K562 (cell line): ENCODE measurements around the gene NQO2. TPM values are rescaled to one million over a fixed set of nuclear protein-coding genes. Genes with fewer than 3 reads are reported as not detected.

Source experiments
- CEBPB ChIP-seq: fragments of 450-650 bp; IDR thresholded peaks from 2 replicates; pipeline ENCODE4 v1.6.1; 2016; ENCODE audit warnings: missing genetic modification characterization, missing compliant biosample characterization
- CREB5 ChIP-seq: fragments of 250-450 bp; sonication (Bioruptor Pico); IDR thresholded peaks from 2 replicates; pipeline ENCODE4 v1.5.0; 2020; ENCODE audit warnings: mild to moderate bottlenecking
- EGR1 ChIP-seq: fragments of 450-650 bp; conservative IDR thresholded peaks from 2 replicates; pipeline ENCODE4 v1.6.1; 2017; ENCODE audit warnings: mild to moderate bottlenecking
- FOXK2 ChIP-seq, 2 experiments: fragments of 450-650 bp; IDR thresholded peaks in 1 of 2; conservative IDR thresholded peaks in 1 of 2; 2 replicates each; pipeline ENCODE4 v1.6.1; 2016; ENCODE audit warnings: low read depth in 2 of 2, mild to moderate bottlenecking in 1 of 2
- ILK ChIP-seq: fragments of 450-650 bp; IDR thresholded peaks from 2 replicates; pipeline ENCODE4 v1.6.1; 2016; ENCODE audit warnings: missing genetic modification characterization, low read depth, mild to moderate bottlenecking, missing compliant biosample characterization, moderate library complexity, borderline replicate concordance
- MCM3 ChIP-seq: fragments of 450-650 bp; IDR thresholded peaks from 2 replicates; pipeline ENCODE4 v1.6.1; 2016
- PURB ChIP-seq: sonication (generic); formaldehyde crosslinking; IDR thresholded peaks from 2 replicates; pipeline ENCODE4 v1.9.0; 2021; ENCODE audit warnings: low read depth, mild to moderate bottlenecking, missing genetic modification reagents
- RBM39 ChIP-seq: fragments of 200-400 bp; formaldehyde crosslinking; optimal IDR thresholded peaks from 2 replicates; pipeline ENCODE3; 2018; ENCODE audit warnings: low read depth, low read length
- RUNX1 ChIP-seq: sonication (generic); IDR thresholded peaks from 2 replicates; pipeline ENCODE4 v1.6.1; 2016; ENCODE audit warnings: antibody characterized with exemption, low read depth
- SETDB1 ChIP-seq: IDR thresholded peaks from one replicate; pipeline ENCODE4 v1.6.1; 2012; ENCODE audit warnings: low read length, control low read depth, inconsistent platforms
- SNAPC5 ChIP-seq: fragments of 250-450 bp; sonication (Bioruptor Pico); IDR thresholded peaks from 2 replicates; pipeline ENCODE4 v1.8.0; 2021; ENCODE audit warnings: moderate library complexity, mild to moderate bottlenecking, inconsistent platforms
- TBP ChIP-seq: optimal IDR thresholded peaks from 2 replicates; pipeline ENCODE3; 2011; ENCODE audit warnings: low read depth, low read length, improper control_type of control experiment
- THRA ChIP-seq: fragments of 450-650 bp; IDR thresholded peaks from 2 replicates; pipeline ENCODE4 v1.6.1; 2017; ENCODE audit warnings: mild to moderate bottlenecking, moderate library complexity
- ZBTB40 ChIP-seq, 2 experiments: fragments of 450-650 bp in 1 of 2; sonication (generic) in 1 of 2; formaldehyde crosslinking in 1 of 2; IDR thresholded peaks; 2 replicates each; pipeline versions ENCODE4 v1.7.1 to v1.9.0; 2016 to 2022; ENCODE audit warnings: inconsistent platforms in 1 of 2, mild to moderate bottlenecking in 1 of 2, missing genetic modification reagents in 1 of 2
- ZKSCAN8 ChIP-seq: fragments of 200-800 bp; sonication (Bioruptor generic); IDR thresholded peaks from 2 replicates; pipeline ENCODE4 v1.6.1; 2016; ENCODE audit warnings: missing genetic modification characterization, missing compliant biosample characterization
- ZNF282 ChIP-seq: sonication (generic); formaldehyde crosslinking; IDR thresholded peaks from 2 replicates; pipeline ENCODE4 v1.8.1; 2023; ENCODE audit warnings: missing genetic modification reagents
- polyA plus RNA-seq, 8 experiments: library from polyadenylated mRNA; depleted of rRNA in 4 of 8; stranded (reverse) in 5 of 8; unstranded in 3 of 8; fragments of >200 nt; fragmentation: Nextera tagmentation in 2 of 8; fragmentation: Illumina TruSeq in 1 of 8; extraction: Ambion mirVana in 2 of 8; extraction: Trizol in 1 of 8; gene quantifications; 2 replicates each; pipeline versions ENCODE4 v1.2.1 to v1.2.3, GENCODE V29; 2011 to 2014; ENCODE audit warnings: inconsistent platforms in 1 of 8, missing spikeins in 1 of 8
- total RNA-seq, 7 experiments: library from RNA; depleted of rRNA in 6 of 7; stranded (reverse); fragments of >200 nt in 6 of 7; fragmentation: Illumina TruSeq in 2 of 7; extraction: Trizol in 2 of 7; gene quantifications; 2 replicates each; pipeline versions ENCODE4 v1.2.1 to v1.2.3, GENCODE V29; 2011 to 2021; ENCODE audit warnings: low replicate concordance in 1 of 7

NQO2 gene
- total and polyA plus RNA-seq, 9 of the 15 experiments (the other 6 are each of a cell fraction or from before 2014, with no cell fraction given): 54.6 to 214 (median 116) TPM

- TF ChIP-seq ZBTB40 (IDR thresholded peaks at IDR 0.05) (peak; percentile 68), ZBTB40 (CRISPR knock-in tag; IDR thresholded peaks at IDR 0.05) (no peak), CREB5 (CRISPR knock-in tag) (no peak), PURB (CRISPR knock-in tag) (no peak), ZKSCAN8 (no peak), ZNF282 (CRISPR knock-in tag) (no peak), CEBPB (tag) (peak; percentile 64; the same call in 1 of the 2 replicates), RBM39 (no peak), SETDB1 (no peak), ILK (tag) (no peak; the same call in 1 of the 2 replicates), TBP (peak; percentile 92), MCM3 (no peak), EGR1 (no peak), THRA (no peak), SNAPC5 (CRISPR knock-in tag) (no peak), RUNX1 (no peak), FOXK2 (conservative IDR thresholded peaks at IDR 0.05 in 1 of 2, IDR thresholded peaks at IDR 0.05 in 1 of 2; ENCODE audit: low read depth in 2 of 2) (peak; percentile 95 to 100)
These were observed 10.1 kb upstream of the NQO2 start (continued) for GRCh38 chr6:2989332-2990247.
